RPMI8226 (cell line): ENCODE data around the gene CD4.

ENCODE experiments used
- DNase-seq: peaks from one replicate; pipeline ENCODE4 v3.0.0-alpha.2; 2015

Gene CD4

GRCh38 chr12:6817662-6818157 is 28.4 kb downstream of the CD4 start:
- no peak for DNase-seq

DNA sequence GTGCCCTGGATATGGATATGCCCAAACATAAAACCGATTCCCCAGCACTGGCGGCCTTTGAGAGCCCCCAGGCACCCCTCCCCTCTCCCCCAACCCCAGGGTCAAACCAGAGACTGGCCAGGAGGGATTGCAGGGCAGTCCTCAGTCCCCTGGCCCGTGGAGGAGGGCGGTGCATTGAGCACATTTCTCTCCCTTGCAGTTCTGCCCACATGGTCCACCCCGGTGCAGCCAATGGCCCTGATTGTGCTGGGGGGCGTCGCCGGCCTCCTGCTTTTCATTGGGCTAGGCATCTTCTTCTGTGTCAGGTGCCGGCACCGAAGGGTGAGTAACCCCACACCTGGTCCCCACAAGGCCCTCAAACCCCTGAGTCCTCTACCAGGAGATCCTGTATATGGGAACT is 28.9 kb downstream of the CD4 start:
- DNase-seq, result peak; percentile 26

DNA sequence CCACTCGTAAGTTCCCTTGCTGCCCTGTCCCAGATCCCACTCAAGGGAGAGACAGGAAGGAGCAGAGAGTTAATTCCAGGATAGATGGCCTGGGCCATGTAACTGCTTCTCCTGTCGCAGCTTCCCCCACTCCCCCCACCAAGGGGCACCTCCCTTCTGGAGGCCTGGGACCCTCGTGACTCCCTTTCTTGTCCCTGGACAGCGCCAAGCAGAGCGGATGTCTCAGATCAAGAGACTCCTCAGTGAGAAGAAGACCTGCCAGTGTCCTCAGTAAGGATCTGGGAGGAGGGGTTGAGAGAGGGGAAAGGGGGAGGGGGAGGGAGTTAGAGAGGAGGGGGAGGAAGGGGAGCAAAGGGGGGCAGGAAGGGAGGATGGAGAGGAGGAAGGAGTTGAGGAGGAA is 29.3 kb downstream of the CD4 start:
- DNase-seq, result peak; percentile 1

GRCh38 chr12:6819106-6820030 is 30.0 kb downstream of the CD4 start:
- peak; percentile 2 for DNase-seq

- DNase-seq, result peak; percentile 1
Measured at GRCh38 chr12:6820166-6820565, 30.8 kb downstream of the CD4 start.

GRCh38 chr12:6821591-6822425 is 32.5 kb downstream of the CD4 start, which contains the start of gene GPR162:
Gene GPR162, plus strand, starts transcription at chr12:6821821. Its CDS starts 2,078 bp downstream, at chr12:6823899.
- peak; percentile 23 for DNase-seq

- no peak for DNase-seq
Measured at GRCh38 chr12:6822426-6823135, 33.3 kb downstream of the CD4 start.

GRCh38 chr12:6823182-6824084 is 34.1 kb downstream of the CD4 start:
- no peak for DNase-seq

DNA sequence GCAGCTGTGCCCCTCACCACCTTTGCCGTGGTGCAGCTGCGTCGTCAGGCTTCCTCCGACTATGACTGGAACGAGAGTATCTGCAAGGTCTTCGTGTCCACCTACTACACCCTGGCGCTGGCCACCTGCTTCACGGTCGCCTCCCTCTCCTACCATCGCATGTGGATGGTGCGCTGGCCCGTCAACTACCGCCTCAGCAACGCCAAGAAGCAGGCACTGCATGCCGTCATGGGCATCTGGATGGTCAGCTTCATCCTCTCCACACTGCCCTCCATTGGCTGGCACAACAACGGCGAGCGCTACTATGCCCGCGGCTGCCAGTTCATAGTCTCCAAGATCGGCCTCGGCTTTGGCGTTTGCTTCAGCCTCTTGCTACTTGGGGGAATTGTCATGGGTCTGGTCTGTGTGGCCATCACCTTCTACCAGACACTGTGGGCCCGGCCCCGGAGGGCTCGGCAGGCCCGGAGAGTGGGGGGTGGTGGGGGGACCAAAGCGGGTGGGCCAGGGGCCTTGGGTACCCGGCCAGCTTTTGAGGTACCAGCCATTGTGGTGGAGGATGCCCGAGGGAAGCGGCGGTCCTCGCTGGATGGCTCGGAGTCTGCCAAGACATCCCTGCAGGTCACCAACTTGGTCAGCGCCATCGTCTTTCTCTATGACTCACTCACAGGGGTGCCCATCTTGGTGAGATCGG is 34.9 kb downstream of the CD4 start:
- peak; percentile 50 for DNase-seq

GRCh38 chr12:6824901-6825381 is 35.6 kb downstream of the CD4 start:
- no peak for DNase-seq

- DNase-seq, result peak; percentile 80
Measured at GRCh38 chr12:6825398-6826124, 36.2 kb downstream of the CD4 start.

DNA sequence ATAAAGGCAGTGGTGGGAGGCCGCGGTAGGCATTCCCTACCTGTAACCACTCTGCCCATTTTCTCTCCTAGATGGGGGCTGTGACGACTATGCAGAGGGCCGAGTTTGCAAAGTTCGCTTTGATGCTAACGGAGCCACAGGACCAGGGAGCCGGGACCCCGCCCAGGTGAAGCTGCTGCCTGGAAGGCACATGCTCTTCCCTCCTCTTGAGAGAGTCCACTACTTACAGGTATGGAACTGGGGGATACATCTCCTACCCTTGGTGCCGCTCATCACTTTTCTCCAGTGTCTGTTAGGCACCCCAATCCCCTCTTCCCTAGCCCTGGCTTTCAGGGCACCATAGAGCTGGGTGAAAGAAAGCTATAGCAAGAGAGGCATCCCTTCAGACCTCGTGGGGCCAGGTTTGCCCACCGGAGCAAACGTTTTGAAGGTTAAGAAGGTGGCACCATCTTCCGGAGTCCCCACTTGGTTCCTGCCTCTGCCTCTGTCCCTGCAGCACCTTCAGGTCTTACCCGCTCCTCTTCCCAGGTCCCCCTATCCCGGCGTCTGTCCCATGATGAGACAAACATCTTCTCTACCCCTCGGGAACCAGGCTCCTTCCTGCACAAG is 36.9 kb downstream of the CD4 start:
- no peak for DNase-seq

GRCh38 chr12:6826734-6827436 is 37.6 kb downstream of the CD4 start:
- no peak for DNase-seq

DNA sequence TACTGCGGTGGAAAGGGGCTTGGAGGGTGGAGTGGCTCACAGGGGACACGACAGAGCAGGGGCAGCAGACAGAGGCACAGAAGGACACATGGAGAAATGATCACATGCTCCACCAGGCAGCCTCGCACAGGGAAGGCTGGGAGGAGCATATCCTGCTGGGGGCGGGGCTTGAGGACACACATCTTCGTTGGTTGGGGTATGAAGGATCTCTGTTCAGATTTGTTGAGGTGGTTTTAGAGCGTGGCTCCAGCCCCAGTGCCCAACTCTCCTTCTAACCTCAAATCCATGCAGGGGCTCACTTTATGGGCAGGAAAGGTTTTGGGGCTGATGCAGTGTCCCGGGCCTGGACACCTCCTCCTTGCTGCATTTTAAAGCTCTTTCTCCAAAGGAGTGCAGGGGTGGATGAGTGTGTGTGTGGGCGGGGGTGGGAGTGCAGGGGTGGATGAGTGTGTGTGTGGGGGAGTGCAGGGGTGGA is 38.1 kb downstream of the CD4 start:
- peak; percentile 56 for DNase-seq

DNA sequence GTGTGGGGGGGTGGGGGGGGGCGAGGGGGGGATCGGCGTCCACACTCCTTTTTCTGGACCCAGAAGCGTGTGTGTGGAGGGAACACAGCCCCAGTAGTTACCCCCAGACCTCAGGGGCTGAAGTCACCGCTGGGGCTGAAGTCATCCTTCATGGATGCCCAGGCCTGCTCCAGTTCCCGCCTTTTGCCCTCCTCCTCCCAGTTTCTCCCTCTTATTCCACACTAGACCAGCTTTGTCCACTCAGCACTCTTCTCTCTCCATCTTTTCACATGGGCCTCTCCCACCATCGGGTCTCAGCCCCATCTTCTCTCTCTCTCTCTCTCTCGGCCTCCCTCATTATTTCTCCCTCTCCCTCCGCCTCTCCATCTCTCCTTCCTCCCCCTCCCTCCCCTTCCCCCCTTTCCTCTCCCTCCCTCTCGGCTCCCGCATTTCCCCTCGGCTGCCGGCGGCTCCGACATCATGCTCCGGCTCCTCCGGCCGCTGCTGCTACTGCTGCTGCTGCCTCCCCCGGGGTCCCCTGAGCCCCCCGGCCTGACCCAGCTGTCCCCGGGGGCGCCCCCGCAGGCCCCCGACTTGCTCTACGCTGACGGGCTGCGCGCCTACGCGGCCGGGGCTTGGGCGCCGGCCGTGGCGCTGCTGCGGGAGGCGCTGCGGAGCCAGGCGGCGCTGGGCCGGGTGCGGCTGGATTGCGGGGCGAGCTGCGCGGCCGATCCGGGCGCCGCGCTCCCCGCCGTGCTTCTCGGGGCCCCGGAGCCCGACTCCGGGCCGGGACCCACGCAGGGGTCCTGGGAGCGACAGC is 38.9 kb downstream of the CD4 start, which contains the start of gene P3H3:
P3H3 (plus strand) TSS at position 426 of the 799 bp plus-strand sequence; CDS start at position 460, 34 bp downstream.
- DNase-seq, result peak; percentile 39

DNA sequence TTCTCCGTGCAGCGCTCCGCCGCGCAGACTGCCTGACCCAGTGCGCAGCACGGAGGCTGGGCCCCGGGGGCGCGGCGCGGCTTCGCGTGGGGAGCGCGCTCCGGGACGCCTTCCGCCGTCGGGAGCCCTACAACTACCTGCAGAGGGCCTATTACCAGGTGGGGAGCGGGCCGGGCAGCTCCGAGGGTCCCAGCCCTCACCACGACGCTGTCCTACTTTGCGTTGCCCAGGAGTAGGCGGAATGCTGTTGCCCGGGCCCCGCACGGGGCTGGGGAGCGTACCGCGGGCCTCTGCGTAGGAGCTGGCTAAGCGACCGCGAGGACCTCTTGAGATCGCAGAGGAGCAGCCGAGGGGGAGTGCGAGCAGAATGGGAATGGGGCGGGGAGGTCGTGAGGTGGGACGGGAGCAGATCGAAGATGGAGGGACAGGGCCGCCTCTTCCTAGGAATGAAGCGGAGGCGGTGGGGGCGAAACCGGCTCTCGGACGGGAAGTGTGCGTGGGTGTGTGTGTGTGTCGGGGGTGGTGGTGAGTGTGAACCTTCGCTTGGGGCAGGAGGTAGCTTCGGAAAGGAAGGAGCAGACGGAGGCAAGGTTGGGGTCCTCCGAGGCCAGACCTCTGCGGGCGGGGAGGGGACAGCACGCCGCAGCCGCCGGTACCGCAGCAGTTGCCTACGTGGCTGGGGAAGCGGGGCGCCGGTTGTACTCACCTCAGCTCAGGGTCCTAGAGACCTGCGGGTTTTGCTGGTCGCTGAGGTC is 39.6 kb downstream of the CD4 start:
- no peak for DNase-seq
